ENCODE data around the gene KLK7. TPM values are rescaled to one million over a fixed set of nuclear protein-coding genes. Genes with fewer than 3 reads are reported as not detected.

Gene KLK7
- 1 to 10 TPM; 4.3 to 9.0 (median 5.0) TPM for polyA plus RNA-seq (ENCODE audit: insufficient read length in 4 of 4)

DNA sequence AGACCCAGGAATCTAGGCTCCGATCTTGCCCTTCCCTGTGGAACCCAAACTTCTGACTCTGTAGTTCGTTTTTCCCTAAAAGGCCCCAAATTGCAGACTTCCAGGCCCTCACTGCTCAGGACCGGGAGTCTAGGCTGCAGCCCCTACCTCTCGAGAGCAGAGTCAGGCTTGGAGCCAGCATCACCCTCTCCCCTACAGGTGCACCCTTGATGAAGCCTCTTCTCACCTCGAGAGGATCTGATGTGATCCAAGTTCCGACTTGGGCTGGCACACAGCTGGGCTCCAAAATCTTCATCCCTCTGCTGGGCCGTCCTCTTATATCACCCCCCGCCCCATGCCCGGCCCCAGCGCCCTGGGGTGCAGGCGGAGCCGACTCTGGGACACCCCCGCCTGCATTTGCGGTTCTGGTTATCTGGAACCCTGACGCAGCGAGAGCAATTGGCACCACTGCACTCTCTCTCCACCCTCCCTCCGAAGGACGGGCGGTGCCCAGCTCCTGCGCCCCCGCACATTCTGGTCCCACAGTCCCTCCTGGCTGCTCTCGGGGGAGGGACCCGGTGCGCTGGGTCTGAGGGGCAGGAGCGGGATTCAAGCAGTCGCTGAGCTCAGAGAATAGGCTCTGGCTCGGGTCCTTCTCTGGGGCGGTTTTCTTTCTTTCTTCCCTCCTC is at the start of gene KLK7:
Gene KLK7, minus strand, starts transcription at position 293 of the 668 bp plus-strand sequence. CDS start 1,518 bp downstream, outside the sequence.
- DNase-seq (ENCODE audit: low read depth in 4 of 4, low spot score in 2 of 4): no peak

DNA sequence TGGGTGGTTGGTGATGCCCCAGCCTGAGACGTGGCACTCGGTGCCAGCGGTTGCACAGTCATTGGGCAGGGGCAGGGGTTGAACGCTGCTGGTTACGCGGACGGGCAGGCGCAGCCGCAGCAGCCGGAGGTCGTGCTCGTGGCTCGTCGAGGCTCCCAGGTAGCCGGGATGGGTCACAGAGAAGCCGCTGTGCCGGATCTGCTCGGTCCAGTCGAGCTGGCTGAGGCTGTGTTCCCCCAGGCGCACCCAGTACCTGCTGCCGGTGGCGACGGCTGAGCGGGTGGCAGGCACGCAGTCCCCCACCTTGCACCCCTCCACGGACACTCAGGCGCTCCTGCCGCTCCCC is 48.1 kb upstream of the KLK7 start:
- DNase-seq (ENCODE audit: low read depth in 4 of 4, low spot score in 2 of 4): no peak

DNA sequence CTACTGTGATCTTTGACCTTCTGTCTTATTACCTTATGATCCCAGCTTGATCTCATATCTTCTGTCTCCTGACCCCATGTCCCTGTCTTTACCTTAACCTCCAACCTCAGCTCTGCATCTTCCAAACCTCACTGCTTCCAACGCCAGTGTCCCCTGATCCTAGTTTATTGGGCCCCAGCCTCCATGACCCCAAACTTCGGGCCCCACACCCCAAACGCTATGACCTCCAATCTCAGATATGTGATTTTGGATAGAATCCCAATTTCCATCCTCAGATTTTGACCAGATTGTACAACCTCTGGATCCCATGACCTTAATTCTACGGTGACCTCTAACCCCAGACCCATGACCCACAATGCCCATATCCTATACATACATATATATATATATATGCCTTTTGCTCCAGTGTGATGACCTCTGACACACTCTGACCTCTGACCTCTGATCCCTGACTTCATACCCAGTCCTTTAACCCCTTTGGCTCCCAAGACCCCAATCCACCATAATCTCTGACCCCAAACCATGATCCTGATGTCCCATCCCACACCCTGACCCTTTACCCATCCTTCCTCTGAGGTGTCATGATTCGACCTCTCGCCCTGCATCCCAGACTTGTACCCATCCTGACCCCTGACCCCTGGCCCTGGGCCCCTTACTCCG is 47.6 kb upstream of the KLK7 start:
- DNase-seq (ENCODE audit: low read depth in 4 of 4, low spot score in 2 of 4): no peak

DNA sequence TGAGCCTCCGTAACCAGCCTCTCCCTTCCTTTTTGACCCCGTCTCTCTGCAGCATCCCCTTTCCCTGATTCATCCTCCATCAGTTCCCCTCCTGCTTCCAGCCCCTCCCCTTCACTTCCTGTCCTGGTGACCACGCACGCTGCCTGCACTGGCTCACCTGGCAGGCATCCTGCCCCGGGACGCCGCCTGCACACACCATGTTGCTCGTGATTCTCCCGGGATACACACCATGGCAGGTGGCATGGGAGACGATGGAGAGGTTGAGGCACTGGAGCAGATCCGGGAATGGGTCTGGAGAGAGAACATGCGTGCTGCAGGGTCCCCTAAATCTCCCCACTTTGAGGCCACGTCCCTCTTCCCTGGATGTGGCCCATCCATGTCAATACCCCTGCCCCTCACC is 46.9 kb upstream of the KLK7 start:
- no peak for DNase-seq (ENCODE audit: low read depth in 4 of 4, low spot score in 2 of 4)

DNA sequence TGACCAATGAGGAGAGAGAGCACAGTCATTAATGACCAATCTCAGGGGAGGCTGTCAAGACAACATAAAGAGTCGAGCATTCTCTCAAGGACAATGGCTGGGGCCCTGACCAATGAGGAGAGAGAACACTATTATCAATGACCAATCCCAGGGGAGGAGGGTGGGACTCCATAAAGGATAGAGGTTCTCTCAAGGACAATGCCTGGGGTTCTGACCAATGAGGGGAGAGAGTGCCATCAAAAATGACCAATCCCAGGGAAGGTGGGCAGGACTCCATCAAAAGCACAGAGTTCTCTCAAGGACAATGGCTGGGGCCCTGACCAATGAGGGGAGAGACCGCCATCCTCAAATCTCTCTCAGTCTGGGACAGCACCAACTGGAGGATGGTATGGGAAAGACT is 46.0 kb upstream of the KLK7 start:
- no peak for DNase-seq (ENCODE audit: low read depth in 4 of 4, low spot score in 2 of 4)

DNA sequence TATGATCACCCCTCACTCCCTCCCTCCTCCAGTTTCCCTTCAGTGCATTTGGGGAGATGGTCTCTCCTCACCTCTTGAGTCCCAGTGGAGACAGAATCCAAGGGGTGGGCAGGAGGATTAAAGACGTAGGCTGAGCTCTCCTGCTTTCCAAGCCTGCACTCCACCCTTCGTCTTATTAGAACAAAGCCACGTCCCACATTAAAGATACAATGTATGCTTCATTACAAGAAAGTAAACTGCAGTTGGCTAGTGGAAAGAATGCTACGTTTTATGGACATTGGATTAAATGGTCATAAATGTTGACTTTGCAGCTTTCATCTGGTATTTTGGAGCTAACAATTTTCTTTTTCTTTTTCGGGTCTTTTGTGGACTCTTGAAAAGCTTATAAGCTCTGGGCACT is 44.2 kb upstream of the KLK7 start:
- DNase-seq (ENCODE audit: low read depth in 4 of 4, low spot score in 2 of 4): no peak

DNA sequence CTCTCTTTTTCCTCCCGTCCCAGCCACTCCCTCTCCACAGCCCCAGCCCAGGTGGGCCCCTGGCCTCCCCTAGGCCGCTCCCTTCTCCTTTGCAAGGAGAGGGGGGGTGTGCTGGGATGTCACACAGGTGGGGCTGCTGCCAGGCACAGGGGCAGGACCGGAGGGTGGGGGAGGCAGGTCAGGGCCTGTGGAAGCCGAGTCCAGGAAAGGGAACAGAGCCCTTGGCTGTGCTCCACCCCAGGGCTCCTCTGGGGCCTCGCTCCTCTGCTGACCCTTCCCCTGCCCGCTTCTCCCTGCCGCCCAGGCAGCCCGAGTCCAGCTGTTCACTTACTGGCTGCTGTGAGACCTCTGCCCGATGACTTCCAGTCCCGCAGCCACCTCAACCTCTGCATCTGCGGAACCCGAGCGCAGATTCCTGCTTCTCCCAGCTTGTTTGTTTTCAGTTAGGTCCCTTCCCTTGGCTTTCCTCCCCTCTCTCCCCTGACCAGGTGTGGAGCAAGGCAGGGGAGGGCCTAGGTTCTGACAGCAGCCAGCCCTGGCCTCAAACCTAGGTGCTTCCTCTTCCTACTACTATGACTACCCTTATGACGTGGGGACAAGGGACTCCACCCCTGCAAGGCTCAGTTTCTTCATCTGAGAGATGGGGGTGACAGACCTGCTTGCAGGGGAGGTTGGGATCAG is 43.5 kb upstream of the KLK7 start:
- DNase-seq (ENCODE audit: low read depth in 4 of 4, low spot score in 2 of 4): no peak

DNA sequence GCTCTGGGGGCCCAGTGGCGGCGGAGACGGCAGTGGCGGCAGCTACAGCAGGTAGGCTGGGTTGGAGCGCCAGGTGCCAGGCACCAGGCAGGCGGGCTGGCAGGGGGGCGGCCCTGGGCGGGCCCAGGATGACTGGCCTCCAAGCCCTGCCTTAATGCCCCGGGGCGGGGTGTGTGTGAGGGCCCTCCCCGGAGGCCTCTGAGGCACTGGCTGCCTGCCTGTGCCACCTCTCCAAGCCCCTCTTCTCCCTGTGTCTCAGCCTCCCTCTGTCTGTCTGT is 42.8 kb upstream of the KLK7 start, which contains the start of gene KLK11:
Gene KLK11, minus strand, starts transcription at position 63 of the 278 bp plus-strand sequence. CDS start 985 bp downstream, outside the sequence.
- DNase-seq (ENCODE audit: low read depth in 4 of 4, low spot score in 2 of 4): no peak

DNA sequence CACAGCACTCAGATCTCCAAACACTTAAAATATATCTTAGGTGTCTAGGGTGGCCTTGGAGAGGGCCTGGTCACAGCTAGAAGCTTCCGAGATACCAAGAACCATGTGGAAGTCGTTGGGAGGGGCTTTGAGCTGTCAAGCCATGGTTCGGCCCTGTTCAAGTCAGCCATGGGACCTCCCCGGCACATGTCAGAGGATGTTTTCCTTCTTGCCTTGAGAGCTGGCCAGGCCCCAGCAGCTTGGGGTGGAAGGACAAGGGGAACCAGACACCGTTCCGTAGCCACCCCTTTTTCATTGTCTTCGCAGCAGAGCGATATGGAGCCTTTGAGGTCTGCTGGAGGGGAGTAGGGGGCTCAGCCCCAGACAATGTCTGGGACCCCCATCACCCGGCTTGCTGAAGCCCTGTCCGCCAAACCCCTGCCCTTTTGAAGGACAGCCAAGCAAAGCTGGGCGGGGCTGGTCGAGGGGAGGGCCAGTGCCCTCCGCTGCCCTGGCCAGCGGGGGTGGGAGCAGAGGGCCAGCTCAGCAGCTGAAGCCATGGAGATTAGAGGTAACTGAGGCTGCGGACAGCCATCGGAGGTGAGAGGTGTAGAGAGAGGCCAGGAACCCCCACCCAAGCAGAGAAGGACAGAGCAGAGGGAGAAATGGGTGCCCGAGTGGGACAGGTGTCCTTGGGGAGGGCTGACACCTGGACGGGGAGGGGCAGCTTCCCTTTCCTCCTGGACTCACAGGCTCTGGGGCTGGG is 42.3 kb upstream of the KLK7 start:
- no peak for DNase-seq (ENCODE audit: low read depth in 4 of 4, low spot score in 2 of 4)

DNA sequence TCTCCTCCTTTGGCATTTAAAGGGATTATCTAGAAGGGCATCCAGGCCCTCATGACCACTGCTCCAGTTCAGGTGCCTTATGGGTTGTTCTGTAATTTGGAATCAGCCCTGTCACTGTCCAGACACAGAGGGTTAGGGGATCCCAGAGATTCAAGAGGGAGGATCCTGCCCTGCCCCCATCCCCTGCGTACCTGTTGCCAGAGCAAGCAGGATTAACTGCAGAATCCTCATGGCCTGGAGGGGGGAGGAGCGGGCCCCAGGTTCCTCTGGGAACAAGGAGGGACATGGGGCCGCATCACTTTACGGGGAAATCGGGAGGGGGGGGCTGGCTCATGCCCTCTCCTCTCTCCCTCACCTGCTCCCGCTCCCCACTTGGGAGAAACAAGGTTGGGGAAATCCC is 41.7 kb upstream of the KLK7 start:
- no peak for DNase-seq (ENCODE audit: low read depth in 4 of 4, low spot score in 2 of 4)

DNA sequence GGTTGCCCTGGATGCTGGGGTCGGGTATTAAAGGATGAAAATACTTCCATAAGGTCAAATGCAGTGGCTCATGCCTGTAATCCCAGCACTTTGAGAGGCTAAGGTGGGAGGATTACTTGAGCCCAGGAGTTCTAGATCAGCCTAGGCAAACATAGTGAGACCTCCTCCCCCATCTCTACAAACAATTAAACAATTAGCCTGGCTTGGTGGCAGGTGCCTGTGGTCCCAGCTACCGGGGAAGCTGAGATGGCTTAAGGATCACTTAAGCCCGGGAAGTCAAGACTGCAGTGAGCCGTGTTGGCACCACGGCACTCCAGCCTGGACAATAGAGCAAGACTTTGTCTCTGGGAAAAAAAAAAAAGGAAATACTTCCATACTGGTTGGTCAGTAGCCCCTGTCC is 41.2 kb upstream of the KLK7 start:
- no peak for DNase-seq (ENCODE audit: low read depth in 4 of 4, low spot score in 2 of 4)

DNA sequence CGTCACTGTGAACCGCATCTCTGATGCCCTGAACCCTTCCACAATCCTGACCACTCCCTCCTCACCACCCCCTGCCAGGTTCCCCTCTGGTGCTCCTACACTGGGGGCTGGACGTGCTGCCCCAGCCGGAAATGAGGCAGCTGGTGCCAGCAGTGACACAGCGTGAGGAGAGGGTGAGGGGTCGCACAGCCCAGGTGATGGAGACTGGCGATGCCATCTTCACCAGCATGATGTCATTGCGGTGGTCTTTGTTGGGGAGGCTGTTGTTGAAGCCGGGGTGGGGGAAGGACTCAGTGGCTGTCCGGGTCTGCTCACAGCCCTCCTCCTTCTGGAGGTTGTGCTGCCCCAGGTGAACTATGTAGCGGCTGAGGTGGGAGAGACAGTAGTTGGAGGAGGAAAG is 40.2 kb upstream of the KLK7 start:
- no peak for DNase-seq (ENCODE audit: low read depth in 4 of 4, low spot score in 2 of 4)

DNA sequence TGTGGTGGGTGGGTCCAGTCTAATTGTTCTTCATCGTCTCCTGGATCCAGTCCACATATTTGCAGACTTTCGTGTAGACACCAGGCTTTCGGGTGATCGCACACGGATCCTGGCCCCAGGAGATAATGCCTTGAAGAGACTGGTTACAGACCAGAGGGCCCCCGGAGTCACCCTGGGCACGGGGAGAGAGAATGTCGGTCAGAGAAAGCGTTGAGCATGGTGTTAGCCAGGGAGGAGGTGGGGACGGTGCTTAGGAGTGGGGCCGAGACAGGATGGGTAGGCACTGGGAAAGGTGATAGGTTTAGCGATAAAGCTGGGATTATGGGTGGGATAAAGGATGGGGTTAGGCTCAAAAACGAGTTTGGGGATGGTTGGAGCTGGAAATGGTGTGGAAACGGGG is 38.8 kb upstream of the KLK7 start:
- DNase-seq (ENCODE audit: low read depth in 4 of 4, low spot score in 2 of 4): no peak

DNA sequence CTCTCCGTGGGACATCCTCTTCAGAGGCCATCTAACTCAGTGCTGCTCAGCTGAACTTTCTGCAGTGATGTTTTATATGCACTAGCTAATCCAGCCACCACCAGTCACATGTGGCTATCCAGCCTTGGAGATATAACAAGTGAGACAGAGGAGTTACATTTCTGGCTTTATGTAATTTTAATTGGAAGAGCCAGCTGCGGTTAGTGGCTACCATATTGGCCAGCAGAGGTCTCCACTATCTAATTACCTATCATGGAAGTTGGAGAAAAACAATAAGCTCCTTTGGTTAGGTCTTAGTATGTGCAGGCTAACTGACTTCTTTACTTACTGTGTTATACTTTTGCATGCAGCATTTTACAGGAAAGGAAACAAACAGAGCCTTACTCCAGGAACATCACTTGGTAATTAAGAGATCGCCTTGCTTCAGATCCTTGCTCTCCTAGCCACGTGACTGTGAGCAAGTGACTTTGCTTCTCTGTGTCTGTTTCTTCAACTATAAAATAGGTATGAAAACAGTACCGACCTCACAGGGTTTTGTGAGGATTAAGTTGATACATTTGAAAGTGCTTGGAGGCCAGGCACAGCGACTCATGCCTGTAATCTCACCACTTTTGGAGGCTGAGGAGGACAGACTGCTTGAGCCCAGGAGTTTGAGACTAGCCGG is 37.4 kb upstream of the KLK7 start:
- DNase-seq (ENCODE audit: low read depth in 4 of 4, low spot score in 2 of 4): peak in 1 of 4 donors; percentile 50

DNA sequence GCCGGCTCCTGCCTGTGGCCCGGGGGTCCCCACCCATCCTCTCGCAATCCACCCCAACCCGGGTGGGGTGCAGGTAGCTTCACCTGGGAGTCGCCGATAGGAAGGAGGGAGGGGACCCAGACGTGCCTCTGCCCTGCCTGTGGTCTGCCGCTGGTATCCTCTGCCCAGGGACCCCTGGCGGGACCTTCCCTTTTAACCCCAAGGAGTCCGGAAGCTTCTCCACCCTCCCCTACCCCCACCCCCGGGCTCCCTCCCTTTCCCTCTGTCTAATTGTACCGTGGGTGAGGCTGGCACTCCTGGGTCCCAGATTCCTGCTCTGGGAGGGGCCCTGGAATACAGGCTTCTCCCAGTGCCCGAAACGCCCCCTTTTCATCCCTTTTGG is 35.8 kb upstream of the KLK7 start, which contains the start of gene KLK10:
Gene KLK10, minus strand, starts transcription at position 166 of the 382 bp plus-strand sequence. CDS start 579 bp downstream, outside the sequence.
- no peak for DNase-seq (ENCODE audit: low read depth in 4 of 4, low spot score in 2 of 4)

DNA sequence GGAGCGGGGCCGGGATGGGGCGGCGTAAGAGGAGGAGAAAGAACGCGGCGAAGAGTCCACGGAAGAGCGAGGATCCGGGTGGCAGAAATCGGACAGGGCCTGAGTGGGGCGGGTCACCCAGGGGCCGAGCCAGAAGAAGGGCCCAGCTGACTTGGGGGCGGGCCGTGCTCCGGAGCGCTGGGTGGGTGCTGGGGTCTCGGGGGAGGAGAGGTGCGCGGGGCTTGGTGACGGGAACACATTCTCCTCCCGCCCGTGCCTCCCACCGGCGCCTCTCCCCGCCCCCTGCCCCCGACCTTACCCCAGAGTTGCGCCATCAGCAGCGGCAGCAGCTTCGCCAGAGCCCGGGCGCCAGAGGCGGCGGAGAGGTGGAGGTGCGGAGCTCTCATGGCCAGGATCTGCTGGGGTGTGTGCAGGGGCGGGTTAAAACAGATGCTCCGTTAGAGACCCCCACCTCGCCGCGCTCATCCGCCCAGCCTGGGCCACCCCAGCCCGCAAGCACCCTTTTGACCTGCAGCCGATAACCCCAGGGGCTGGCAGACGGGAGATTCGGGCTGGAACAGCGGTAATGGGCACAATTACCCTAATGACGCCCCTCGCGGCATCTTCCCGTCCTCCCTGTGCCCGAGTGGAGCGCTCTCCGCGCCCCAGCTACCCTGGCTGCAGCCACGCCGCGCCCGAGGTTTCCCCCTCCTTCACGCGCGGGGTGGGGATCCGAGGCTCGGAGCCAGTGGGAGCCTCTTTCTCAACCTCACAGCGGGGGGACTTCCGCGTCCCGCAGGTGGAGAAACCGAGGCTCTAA is 35.2 kb upstream of the KLK7 start:
- DNase-seq (ENCODE audit: low read depth in 4 of 4, low spot score in 2 of 4): no peak

DNA sequence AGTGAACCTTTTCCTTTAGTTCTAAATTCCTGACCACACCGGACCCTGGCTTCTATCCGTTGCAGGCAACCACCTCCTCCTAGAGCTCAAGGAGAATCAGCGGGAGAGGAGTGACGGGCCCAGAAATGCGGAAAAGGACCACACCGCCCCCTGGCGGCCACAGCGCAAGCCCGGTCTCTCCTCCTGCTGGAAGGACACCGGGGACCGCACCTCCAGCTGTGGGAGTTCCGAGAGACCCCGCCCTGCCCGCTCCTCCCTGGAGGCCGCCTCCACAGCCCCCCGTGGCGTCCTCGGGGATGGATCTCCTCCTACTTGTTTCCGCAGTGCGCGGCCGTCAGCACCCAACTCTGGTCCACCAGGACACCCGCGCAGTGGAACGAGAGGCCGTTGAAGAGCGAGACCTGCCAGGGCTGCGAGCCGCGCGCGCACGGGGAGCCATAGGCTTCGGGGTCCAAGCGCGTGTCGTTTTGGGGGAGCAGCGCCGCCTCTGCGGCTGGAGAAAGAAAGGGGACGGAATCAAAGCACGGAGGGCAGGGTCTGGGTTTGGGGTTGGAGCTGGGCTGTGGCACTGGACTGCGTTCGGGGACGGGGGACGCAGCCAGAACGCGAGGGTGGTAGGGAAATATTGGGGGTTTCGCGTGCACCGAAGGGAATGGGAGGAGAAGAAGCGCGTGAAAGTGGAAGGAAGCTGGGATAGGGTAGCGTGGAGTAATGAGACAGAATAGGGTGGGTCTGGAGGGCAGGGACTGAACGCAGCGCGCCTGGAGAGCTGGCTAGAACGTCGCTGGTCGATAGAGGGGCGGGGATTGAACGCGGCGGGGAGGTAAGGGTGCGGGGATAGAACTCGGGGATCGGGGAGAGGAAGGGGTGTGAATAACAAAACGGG is 33.3 kb upstream of the KLK7 start:
- DNase-seq (ENCODE audit: low read depth in 4 of 4, low spot score in 2 of 4): peak in 1 of 4 donors; percentile 32

DNA sequence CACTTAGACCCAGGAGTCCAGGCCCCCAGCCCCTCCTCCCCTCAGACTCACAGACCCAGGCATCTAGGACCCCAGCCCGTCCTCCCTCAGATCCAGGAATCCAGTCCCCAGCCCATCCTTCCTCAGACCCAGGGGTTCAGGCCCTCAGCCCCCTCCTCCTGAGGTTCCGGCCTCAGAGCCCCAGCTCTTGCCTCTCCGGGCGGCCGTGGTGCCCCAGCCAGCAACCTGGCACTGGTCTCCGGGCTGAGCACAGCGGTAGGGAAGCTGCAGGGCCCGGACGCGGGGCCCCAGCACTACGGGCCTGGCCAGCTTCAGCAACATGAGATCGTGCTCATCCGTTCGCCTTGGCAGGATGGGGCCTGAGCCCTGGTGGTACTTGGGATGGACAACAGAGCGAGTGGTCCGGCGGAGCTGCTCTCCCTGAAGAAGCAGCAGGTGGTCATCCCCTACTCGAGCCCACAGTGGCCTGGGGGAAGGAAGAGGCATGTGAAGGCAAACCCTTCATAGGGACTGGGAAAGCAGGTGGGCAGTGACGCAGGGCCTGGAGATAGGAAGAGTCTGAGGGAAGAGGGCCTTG is 32.1 kb upstream of the KLK7 start:
- DNase-seq (ENCODE audit: low read depth in 4 of 4, low spot score in 2 of 4): no peak

DNA sequence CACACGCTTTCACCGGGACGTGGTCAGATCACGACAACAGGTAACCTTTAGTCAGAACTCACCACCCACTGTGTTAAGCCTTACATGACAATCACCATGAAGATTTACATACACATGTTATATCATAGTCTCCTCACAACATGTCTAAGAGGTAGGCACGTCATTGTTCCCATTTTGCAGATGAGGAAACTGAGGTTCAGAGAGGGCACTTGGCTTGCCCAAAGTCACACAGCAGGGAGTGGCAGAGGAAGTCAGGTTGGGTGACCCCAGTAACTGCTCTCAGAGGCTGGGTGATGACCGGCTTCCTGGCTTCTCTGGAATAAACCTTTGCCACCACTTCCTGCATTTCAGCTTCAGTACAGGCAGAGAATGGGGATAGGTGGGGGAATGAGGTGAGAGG is 30.5 kb upstream of the KLK7 start:
- DNase-seq (ENCODE audit: low read depth in 4 of 4, low spot score in 2 of 4): no peak
